Transverse colon (tissue), 3 donors: ENCODE measurements around the gene PIM3.

Experiments used
- POLR2A ChIP-seq: fragments of 450-650 bp; IDR thresholded peaks from one replicate; pipeline ENCODE4 v1.6.1; 2016; ENCODE audit warnings: antibody characterized with exemption, mild to moderate bottlenecking, moderate library complexity
- POLR2AphosphoS5 ChIP-seq, 3 donors: sonication (generic); formaldehyde crosslinking; IDR thresholded peaks; one replicate each; pipeline ENCODE4 v1.6.1; 2016; ENCODE audit warnings: antibody characterized with exemption in 3 of 3

DNA sequence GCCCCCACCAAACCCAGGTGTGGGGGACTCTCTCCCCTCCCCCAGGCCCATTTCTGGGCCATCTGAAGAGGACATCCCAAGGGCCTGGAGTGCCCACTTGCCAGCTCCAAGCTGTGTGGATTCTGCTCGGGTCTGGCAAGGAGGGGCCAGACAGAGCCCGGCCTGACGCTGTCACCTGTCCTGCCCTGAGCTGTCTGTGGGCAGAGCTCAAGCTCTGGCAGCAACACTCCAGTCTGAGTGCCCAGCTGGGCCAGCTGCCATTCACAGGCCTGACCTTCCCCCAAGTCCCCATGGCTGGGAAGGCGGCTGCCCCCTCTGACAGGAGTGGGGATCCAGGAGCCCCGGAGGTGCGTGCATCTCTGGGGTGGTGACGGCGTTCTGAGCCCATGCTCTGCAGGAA, 6.2 kb upstream of the PIM3 start:
- TF ChIP-seq POLR2AphosphoS5 (IDR thresholded peaks at IDR 0.05) (no peak), POLR2A (no peak)
